ENCODE results near the gene ATF4. TPM values are rescaled to one million over a fixed set of nuclear protein-coding genes. Genes with fewer than 3 reads are reported as not detected.

ATF4 gene
- total RNA-seq, 1 donor from 2014 or later: 136 TPM

GRCh38 chr22:39563571-39564428, 43.4 kb downstream of the ATF4 start:
- Histone ChIP-seq H3K9me3 (ENCODE audit: control insufficient read depth in 3 of 3, low read length in 3 of 3) (no peaks in the 10 kb centered on the region), H3K4me3 (ENCODE audit: low read length in 3 of 3) (no peak overlapping the region), H3K9ac (ENCODE audit: low read depth in 1 of 3, low read length in 3 of 3) (no peak overlapping the region), H3K27me3 (ENCODE audit: control insufficient read depth in 3 of 3, insufficient read depth in 3 of 3, low read length in 3 of 3) (peaks cover 29 to 72% (median 40%) of the 10 kb centered on the region in 3 donors), H3K27ac (ENCODE audit: low read depth, low read length) (no peak overlapping the region), H3K36me3 (ENCODE audit: control insufficient read depth in 3 of 3, insufficient read depth in 3 of 3, low read length in 3 of 3) (no peaks in the 10 kb centered on the region), H3K4me1 (ENCODE audit: control insufficient read depth in 3 of 3, insufficient read depth in 3 of 3, low read length in 3 of 3) (no peaks in the 10 kb centered on the region)

GRCh38 chr22:39565414-39565944, 45.1 kb downstream of the ATF4 start:
- peaks cover 19 to 62% (median 29%) of the 10 kb centered on the region in 3 donors for H3K27me3 ChIP-seq (ENCODE audit: control insufficient read depth in 3 of 3, insufficient read depth in 3 of 3, low read length in 3 of 3)

GRCh38 chr22:39567135-39567946, 47.0 kb downstream of the ATF4 start:
- H3K27me3 ChIP-seq (ENCODE audit: control insufficient read depth in 3 of 3, insufficient read depth in 3 of 3, low read length in 3 of 3): peaks cover 19 to 55% (median 37%) of the 10 kb centered on the region in 3 donors
- H3K9ac ChIP-seq (ENCODE audit: low read depth in 1 of 3, low read length in 3 of 3): no peak overlapping the region

More at GRCh38 chr22:39565414-39565944, 45.1 kb downstream of the ATF4 start:
- Histone ChIP-seq H3K4me1 (ENCODE audit: control insufficient read depth in 3 of 3, insufficient read depth in 3 of 3, low read length in 3 of 3) (no peaks in the 10 kb centered on the region), H3K9me3 (ENCODE audit: control insufficient read depth in 3 of 3, low read length in 3 of 3) (no peaks in the 10 kb centered on the region), H3K9ac (ENCODE audit: low read depth in 1 of 3, low read length in 3 of 3) (no peak overlapping the region), H3K4me3 (ENCODE audit: low read length in 3 of 3) (no peak overlapping the region), H3K36me3 (ENCODE audit: control insufficient read depth in 3 of 3, insufficient read depth in 3 of 3, low read length in 3 of 3) (no peaks in the 10 kb centered on the region), H3K27ac (ENCODE audit: low read depth, low read length) (no peak overlapping the region)

GRCh38 chr22:39568278-39568981, 48.1 kb downstream of the ATF4 start:
- H3K4me3 ChIP-seq (ENCODE audit: low read length in 3 of 3): no peak overlapping the region
- no peaks in the 10 kb centered on the region for H3K4me1 ChIP-seq (ENCODE audit: control insufficient read depth in 3 of 3, insufficient read depth in 3 of 3, low read length in 3 of 3)
- no peaks in the 10 kb centered on the region for H3K36me3 ChIP-seq (ENCODE audit: control insufficient read depth in 3 of 3, insufficient read depth in 3 of 3, low read length in 3 of 3)
- H3K27ac ChIP-seq (ENCODE audit: low read depth, low read length): no peak overlapping the region
- H3K9me3 ChIP-seq (ENCODE audit: control insufficient read depth in 3 of 3, low read length in 3 of 3): no peaks in the 10 kb centered on the region
- peaks cover 19 to 44% (median 38%) of the 10 kb centered on the region in 3 donors for H3K27me3 ChIP-seq (ENCODE audit: control insufficient read depth in 3 of 3, insufficient read depth in 3 of 3, low read length in 3 of 3)
- H3K9ac ChIP-seq (ENCODE audit: low read depth in 1 of 3, low read length in 3 of 3): no peak overlapping the region

More at GRCh38 chr22:39567135-39567946, 47.0 kb downstream of the ATF4 start:
- no peaks in the 10 kb centered on the region for H3K4me1 ChIP-seq (ENCODE audit: control insufficient read depth in 3 of 3, insufficient read depth in 3 of 3, low read length in 3 of 3)
- no peaks in the 10 kb centered on the region for H3K36me3 ChIP-seq (ENCODE audit: control insufficient read depth in 3 of 3, insufficient read depth in 3 of 3, low read length in 3 of 3)
- H3K27ac ChIP-seq (ENCODE audit: low read depth, low read length): no peak overlapping the region
- H3K9me3 ChIP-seq (ENCODE audit: control insufficient read depth in 3 of 3, low read length in 3 of 3): no peaks in the 10 kb centered on the region
- H3K4me3 ChIP-seq (ENCODE audit: low read length in 3 of 3): no peak overlapping the region

GRCh38 chr22:39569066-39569465, 48.7 kb downstream of the ATF4 start:
- Histone ChIP-seq H3K36me3 (ENCODE audit: control insufficient read depth in 3 of 3, insufficient read depth in 3 of 3, low read length in 3 of 3) (no peaks in the 10 kb centered on the region), H3K9me3 (ENCODE audit: control insufficient read depth in 3 of 3, low read length in 3 of 3) (no peaks in the 10 kb centered on the region), H3K4me1 (ENCODE audit: control insufficient read depth in 3 of 3, insufficient read depth in 3 of 3, low read length in 3 of 3) (no peaks in the 10 kb centered on the region), H3K4me3 (ENCODE audit: low read length in 3 of 3) (no peak overlapping the region), H3K9ac (ENCODE audit: low read depth in 1 of 3, low read length in 3 of 3) (no peak overlapping the region), H3K27me3 (ENCODE audit: control insufficient read depth in 3 of 3, insufficient read depth in 3 of 3, low read length in 3 of 3) (peaks cover 12 to 38% (median 37%) of the 10 kb centered on the region in 3 donors), H3K27ac (ENCODE audit: low read depth, low read length) (no peak overlapping the region)

GRCh38 chr22:39570226-39570625, 49.9 kb downstream of the ATF4 start:
- Histone ChIP-seq H3K27me3 (ENCODE audit: control insufficient read depth in 3 of 3, insufficient read depth in 3 of 3, low read length in 3 of 3) (peaks cover 7 to 41% (median 27%) of the 10 kb centered on the region in 3 donors), H3K4me1 (ENCODE audit: control insufficient read depth in 3 of 3, insufficient read depth in 3 of 3, low read length in 3 of 3) (no peaks in the 10 kb centered on the region), H3K9ac (ENCODE audit: low read depth in 1 of 3, low read length in 3 of 3) (no peak overlapping the region), H3K4me3 (ENCODE audit: low read length in 3 of 3) (no peak overlapping the region), H3K9me3 (ENCODE audit: control insufficient read depth in 3 of 3, low read length in 3 of 3) (no peaks in the 10 kb centered on the region), H3K36me3 (ENCODE audit: control insufficient read depth in 3 of 3, insufficient read depth in 3 of 3, low read length in 3 of 3) (no peaks in the 10 kb centered on the region), H3K27ac (ENCODE audit: low read depth, low read length) (no peak overlapping the region)

- Histone ChIP-seq H3K9ac (ENCODE audit: low read depth in 1 of 3, low read length in 3 of 3) (no peak within 1 kb of the TSS), H3K4me1 (ENCODE audit: control insufficient read depth in 3 of 3, insufficient read depth in 3 of 3, low read length in 3 of 3) (no peaks in the 10 kb centered on the region), H3K4me3 (ENCODE audit: low read length in 3 of 3) (no peak within 1 kb of the TSS), H3K36me3 (ENCODE audit: control insufficient read depth in 3 of 3, insufficient read depth in 3 of 3, low read length in 3 of 3) (no peaks in the 10 kb centered on the region), H3K9me3 (ENCODE audit: control insufficient read depth in 3 of 3, low read length in 3 of 3) (no peaks in the 10 kb centered on the region), H3K27ac (ENCODE audit: low read depth, low read length) (no peak within 1 kb of the TSS), H3K27me3 (ENCODE audit: control insufficient read depth in 3 of 3, insufficient read depth in 3 of 3, low read length in 3 of 3) (peaks cover 7 to 41% (median 22%) of the 10 kb centered on the region in 3 donors)
Measured at GRCh38 chr22:39570665-39571064, 50.3 kb downstream of the ATF4 start, which contains the start of gene CACNA1I. CACNA1I (plus strand) TSS chr22:39570753; CDS start chr22:39570753, 0 bp downstream.

GRCh38 chr22:39571538-39571937, 51.2 kb downstream of the ATF4 start:
- Histone ChIP-seq H3K9ac (ENCODE audit: low read depth in 1 of 3, low read length in 3 of 3) (no peak overlapping the region), H3K27me3 (ENCODE audit: control insufficient read depth in 3 of 3, insufficient read depth in 3 of 3, low read length in 3 of 3) (peaks cover 7 to 44% (median 20%) of the 10 kb centered on the region in 3 donors), H3K36me3 (ENCODE audit: control insufficient read depth in 3 of 3, insufficient read depth in 3 of 3, low read length in 3 of 3) (no peaks in the 10 kb centered on the region), H3K4me3 (ENCODE audit: low read length in 3 of 3) (no peak overlapping the region), H3K9me3 (ENCODE audit: control insufficient read depth in 3 of 3, low read length in 3 of 3) (no peaks in the 10 kb centered on the region), H3K27ac (ENCODE audit: low read depth, low read length) (no peak overlapping the region), H3K4me1 (ENCODE audit: control insufficient read depth in 3 of 3, insufficient read depth in 3 of 3, low read length in 3 of 3) (no peaks in the 10 kb centered on the region)

All from skeletal muscle tissue (tissue), 4 donors.